Body of pancreas (tissue), 4 donors: Measurements from ENCODE around the gene LRIG2. TPM values are rescaled to one million over a fixed set of nuclear protein-coding genes. Genes with fewer than 3 reads are reported as not detected.

Experiments
- ATAC-seq: fragments of 150-250 bp; one replicate; pipeline ENCODE4 v1.9.1; 2016
- DNase-seq, 4 donors: peaks; one replicate each; pipeline ENCODE4 v3.0.0-alpha.2; 2019
- H3K27ac ChIP-seq, 4 donors: fragments of 200-600 bp; sonication (generic); 1 replicate in 3 of 4; 2 replicates in 1 of 4; pipeline versions ENCODE4 v1.5.1 to v1.6.1; 2016 to 2019; ENCODE audit warnings: mild to moderate bottlenecking in 1 of 4, mixed read lengths in 1 of 4, moderate library complexity in 1 of 4
- H3K27me3 ChIP-seq, 2 donors: fragments of 200-600 bp; sonication (generic); one replicate each; pipeline ENCODE4 v1.6.0; 2016; ENCODE audit warnings: mild to moderate bottlenecking in 1 of 2
- H3K36me3 ChIP-seq, 2 donors: fragments of 200-600 bp; sonication (generic); replicated peaks in 1 of 2; 2 replicates each; pipeline ENCODE4 v1.5.1; 2016; ENCODE audit warnings: low read depth in 2 of 2; ENCODE audit not compliant: insufficient read depth in 1 of 2
- H3K4me1 ChIP-seq: fragments of 200-600 bp; sonication (generic); one replicate; pipeline ENCODE4 v1.6.0; 2016
- H3K4me3 ChIP-seq, 2 donors: fragments of 200-600 bp; sonication (generic); 1 replicate in 1 of 2; 2 replicates in 1 of 2; pipeline ENCODE4 v1.5.1; 2016 to 2019
- H3K9me3 ChIP-seq, 3 donors: fragments of 200-600 bp; sonication (generic); 1 replicate in 2 of 3; 2 replicates in 1 of 3; pipeline ENCODE4 v1.5.1; 2016
- CTCF ChIP-seq, 7 experiments: fragments of 450-650 bp in 4 of 7; fragments of 200-600 bp in 3 of 7; sonication (generic) in 3 of 7; IDR thresholded peaks; one replicate each; pipeline ENCODE4 v1.5.1; 2016 to 2019; ENCODE audit warnings: antibody characterized with exemption in 7 of 7
- POLR2A ChIP-seq, 3 donors: fragments of 450-650 bp; IDR thresholded peaks; one replicate each; pipeline ENCODE4 v1.6.1; 2016; ENCODE audit warnings: antibody characterized with exemption in 3 of 3, mild to moderate bottlenecking in 2 of 3
- WGBS, 2 donors: methylation state at CpG; one replicate each; pipeline ENCODE4 v1.1.5; 2017; 5-methylcytosine and 5-hydroxymethylcytosine counted together
- intact Hi-C: fragments of 100-400 bp; cut with DNase I; formaldehyde crosslinking; loops from one replicate; pipeline ENCODE4 v1.15.1; 2023
- total RNA-seq, 2 donors: library from RNA; depleted of rRNA; stranded (reverse); fragments of >200 nt; gene quantifications; one replicate each; pipeline ENCODE4 v1.1.0, GENCODE V29; 2016

Gene LRIG2
- total RNA-seq, 2 donors from 2014 or later: 8.6 to 9.9 TPM

GRCh38 chr1:113086541-113086940 lies 13.5 kb downstream of the LRIG2 start:
- Histone ChIP-seq H3K27me3 (no peaks in the 10 kb centered on the region), H3K9me3 (no peaks in the 10 kb centered on the region), H3K27ac (no peak overlapping the region), H3K4me3 (no peak overlapping the region), H3K36me3 (no peaks in the 10 kb centered on the region), H3K4me1 (peaks cover 13% of the 10 kb centered on the region)
- ATAC-seq: no peak
- intact Hi-C loops: no loop called here
- DNase-seq: no peak
- TF ChIP-seq CTCF (IDR thresholded peaks at IDR 0.05): no peak
- 58 to 69% methylated on average over 2 of the region's 2 CpGs for WGBS, 2 donors

- Histone ChIP-seq H3K4me3 (no peak overlapping the region), H3K27me3 (no peaks in the 10 kb centered on the region), H3K36me3 (peaks cover 0 to 1% of the 10 kb centered on the region in 2 donors), H3K9me3 (no peaks in the 10 kb centered on the region), H3K27ac (no peak overlapping the region), H3K4me1 (peaks cover 13% of the 10 kb centered on the region)
- DNase-seq (no peak), ATAC-seq (no peak)
- no peak for TF ChIP-seq CTCF (IDR thresholded peaks at IDR 0.05)
- TF ChIP-seq POLR2A (IDR thresholded peaks at IDR 0.05): no peak
- WGBS, 2 donors: 36 to 63% methylated on average over 1 of the region's 1 CpG
- intact Hi-C loops: no loop called here
Observed at GRCh38 chr1:113088972-113089371, 16.0 kb downstream of the LRIG2 start.

- Histone ChIP-seq H3K27me3 (no peaks in the 10 kb centered on the region), H3K4me1 (peaks cover 13% of the 10 kb centered on the region), H3K9me3 (no peaks in the 10 kb centered on the region), H3K27ac (no peak overlapping the region), H3K4me3 (no peak overlapping the region), H3K36me3 (peaks cover 0 to 3% of the 10 kb centered on the region in 2 donors)
- DNase-seq (no peak), ATAC-seq (no peak)
- TF ChIP-seq CTCF (IDR thresholded peaks at IDR 0.05) (no peak), POLR2A (IDR thresholded peaks at IDR 0.05) (no peak)
- intact Hi-C loops: no loop called here
- WGBS, 2 donors: 94 to 100% methylated on average over 1 of the region's 1 CpG
Observed at GRCh38 chr1:113090051-113090450, 17.1 kb downstream of the LRIG2 start.

GRCh38 chr1:113091988-113092594 lies 19.1 kb downstream of the LRIG2 start:
- DNase-seq: no peak
- WGBS, 2 donors: 36 to 65% methylated on average over 1 of the region's 1 CpG
- H3K27ac ChIP-seq: no peak overlapping the region

More at GRCh38 chr1:113091988-113092594, 19.1 kb downstream of the LRIG2 start:
- no peak overlapping the region for H3K4me3 ChIP-seq
- no peak for ATAC-seq
- peaks cover 0 to 12% of the 10 kb centered on the region in 2 donors for H3K36me3 ChIP-seq
- intact Hi-C loops: no loop called here
- H3K27me3 ChIP-seq: no peaks in the 10 kb centered on the region
- no peak for TF ChIP-seq POLR2A (IDR thresholded peaks at IDR 0.05)
- TF ChIP-seq CTCF (IDR thresholded peaks at IDR 0.05): no peak
- no peaks in the 10 kb centered on the region for H3K9me3 ChIP-seq
- H3K4me1 ChIP-seq: peaks cover 13% of the 10 kb centered on the region
